Testis (tissue), 3 donors: ENCODE results near the gene HSPB7. TPM values are rescaled to one million over a fixed set of nuclear protein-coding genes. Genes with fewer than 3 reads are reported as not detected.
"Not testable (repeated sequence)": the region's sequence is repeated elsewhere in the genome, so short reads cannot be mapped to it uniquely, and the experiment has no call there.

Experiments
- DNase-seq: peaks from one replicate; pipeline ENCODE4 v3.0.0-alpha.2; 2019
- H3K27ac ChIP-seq, 2 donors: fragments of 200-600 bp; sonication (generic); one replicate each; pipeline ENCODE4 v1.5.1; 2019
- H3K27me3 ChIP-seq: fragments of 200-600 bp; sonication (generic); one replicate; pipeline ENCODE4 v1.5.1; 2019
- H3K36me3 ChIP-seq: fragments of 200-600 bp; sonication (generic); one replicate; pipeline ENCODE4 v1.5.1; 2017; ENCODE audit warnings: low read depth; ENCODE audit errors: missing control alignments
- H3K4me1 ChIP-seq: fragments of 200-600 bp; sonication (generic); one replicate; pipeline ENCODE4 v1.5.1; 2019
- H3K4me3 ChIP-seq, 2 donors: fragments of 200-600 bp; sonication (generic); one replicate each; pipeline ENCODE4 v1.5.1; 2017 to 2019
- H3K9me3 ChIP-seq: fragments of 200-600 bp; sonication (generic); one replicate; pipeline ENCODE4 v1.5.1; 2017
- CTCF ChIP-seq, 3 experiments: fragments of 450-650 bp in 2 of 3; fragments of 200-600 bp in 1 of 3; sonication (generic) in 1 of 3; IDR thresholded peaks; one replicate each; pipeline ENCODE4 v1.5.1; 2016 to 2019; ENCODE audit warnings: antibody characterized with exemption in 3 of 3, mild to moderate bottlenecking in 2 of 3, moderate library complexity in 1 of 3
- POLR2A ChIP-seq: fragments of 450-650 bp; IDR thresholded peaks from one replicate; pipeline ENCODE4 v1.6.1; 2017; ENCODE audit warnings: antibody characterized with exemption, mild to moderate bottlenecking, moderate library complexity
- whole genome bisulfite sequencing, 2 donors: methylation state at CpG; one replicate each; pipeline ENCODE4 v1.1.5; 2018; 5-methylcytosine and 5-hydroxymethylcytosine counted together
- intact Hi-C: fragments of 100-400 bp; cut with DNase I; formaldehyde crosslinking; loops from one replicate; pipeline ENCODE4 v1.15.1; 2023; ENCODE audit warnings: low total_unique reads
- polyA plus RNA-seq: library from polyadenylated mRNA; stranded (reverse); fragments of 350-450 nt; fragmentation: Illumina TruSeq; extraction: RNeasy Lipid Tissue Mini Kit (QIAGEN cat#74804); gene quantifications from one replicate; pipeline ENCODE4 v1.2.3, GENCODE V29; 2014; ENCODE audit warnings: low read depth, low replicate concordance; ENCODE audit not compliant: insufficient read depth
- total RNA-seq, 2 donors: library from RNA; depleted of rRNA; stranded (reverse); fragments of >200 nt; gene quantifications; one replicate each; pipeline ENCODE4 v1.2.3, GENCODE V29; 2016

HSPB7 gene
- total and polyA plus RNA-seq, 3 donors from 2014 or later = 9.0 to 31.2 (median 11.7) TPM

GRCh38 chr1:16006552-16007485, 11.0 kb downstream of the HSPB7 start:
- Histone ChIP-seq H3K27ac (no peak overlapping the region), H3K9me3 (no peaks in the 10 kb centered on the region), H3K36me3 (no peaks in the 10 kb centered on the region), H3K27me3 (no peaks in the 10 kb centered on the region), H3K4me1 (no peaks in the 10 kb centered on the region), H3K4me3 (no peak overlapping the region)
- intact Hi-C loops = no loop called here
- no peak for DNase-seq
- no peak for TF ChIP-seq CTCF (IDR thresholded peaks at IDR 0.05)
- no peak for TF ChIP-seq POLR2A
- WGBS, 2 donors = 58 to 77% methylated on average over 6 to 9 of the region's 9 CpGs

- Histone ChIP-seq H3K4me1 (no peaks in the 10 kb centered on the region), H3K4me3 (no peak overlapping the region), H3K9me3 (no peaks in the 10 kb centered on the region), H3K27ac (no peak overlapping the region), H3K27me3 (no peaks in the 10 kb centered on the region), H3K36me3 (no peaks in the 10 kb centered on the region)
- intact Hi-C loops = no loop called here
- TF ChIP-seq CTCF (IDR thresholded peaks at IDR 0.05) = no peak
- TF ChIP-seq POLR2A = no peak
- no peak for DNase-seq
- WGBS, 2 donors = 85 to 89% methylated on average over 7 to 10 of the region's 11 CpGs
Observed at GRCh38 chr1:16006010-16006409, 11.8 kb downstream of the HSPB7 start.

GRCh38 chr1:16005597-16005996, 12.2 kb downstream of the HSPB7 start:
- DNase-seq = no peak
- intact Hi-C loops = no loop called here
- 88 to 94% methylated on average over 3 to 5 of the region's 5 CpGs for WGBS, 2 donors
- H3K27me3 ChIP-seq = no peaks in the 10 kb centered on the region
- H3K36me3 ChIP-seq = no peaks in the 10 kb centered on the region
- TF ChIP-seq POLR2A (no peak), CTCF (IDR thresholded peaks at IDR 0.05) (no peak)
- H3K4me1 ChIP-seq = no peaks in the 10 kb centered on the region
- H3K27ac ChIP-seq = no peak overlapping the region
- no peaks in the 10 kb centered on the region for H3K9me3 ChIP-seq
- no peak overlapping the region for H3K4me3 ChIP-seq

GRCh38 chr1:16001274-16001673, 16.6 kb downstream of the HSPB7 start:
- intact Hi-C loops, H3K36me3 ChIP-seq: not testable (repeated sequence)

GRCh38 chr1:15998929-15999328, 18.9 kb downstream of the HSPB7 start:
- no peak overlapping the region for H3K4me3 ChIP-seq
- no peak for TF ChIP-seq CTCF (IDR thresholded peaks at IDR 0.05)
- no peak for TF ChIP-seq POLR2A
- WGBS, 2 donors = 89 to 96% methylated on average over 11 of the region's 11 CpGs
- H3K9me3 ChIP-seq = no peaks in the 10 kb centered on the region
- H3K36me3 ChIP-seq = no peaks in the 10 kb centered on the region
- no peaks in the 10 kb centered on the region for H3K27me3 ChIP-seq
- no peak overlapping the region for H3K27ac ChIP-seq
- no peaks in the 10 kb centered on the region for H3K4me1 ChIP-seq
- DNase-seq = no peak
- intact Hi-C loops = no loop called here

More at GRCh38 chr1:16001274-16001673, 16.6 kb downstream of the HSPB7 start:
- WGBS, 2 donors = 87 to 95% methylated on average over 8 to 10 of the region's 10 CpGs
- H3K9me3 ChIP-seq, H3K27me3 ChIP-seq, DNase-seq, H3K4me1 ChIP-seq, H3K27ac ChIP-seq, H3K4me3 ChIP-seq: not testable (repeated sequence)
